AG04450 (cell line): ENCODE measurements around the gene AP2A2. TPM values are rescaled to one million over a fixed set of nuclear protein-coding genes. Genes with fewer than 3 reads are reported as not detected.
"Not testable (repeated sequence)": the region's sequence is repeated elsewhere in the genome, so short reads cannot be mapped to it uniquely, and the experiment has no call there.

ENCODE experiments used
- CTCF ChIA-PET: fragments of 300-600, 350-600 bp; formaldehyde crosslinking; extraction: SDS; loops from one replicate; lab custom pipeline; 2022; ENCODE audit warnings: antibody characterized with exemption, inconsistent platforms; lab: Charles Lee
- POLR2A ChIA-PET: fragments of 350-600 bp; formaldehyde crosslinking; extraction: SDS; loops from one replicate; lab custom pipeline; 2021; ENCODE audit warnings: antibody characterized with exemption, inconsistent platforms; lab: Yijun Ruan, JAX
- DNase-seq: peaks from one replicate; pipeline ENCODE4 v3.0.0-alpha.2; 2011; ENCODE audit warnings: low read depth, low spot score
- H3K27ac ChIP-seq: one replicate; pipeline ENCODE4 v1.5.1; 2012; ENCODE audit warnings: low read depth, low read length, control low read depth
- H3K27me3 ChIP-seq: one replicate; pipeline ENCODE4 v1.6.0; 2012; ENCODE audit warnings: low read length; ENCODE audit not compliant: control insufficient read depth, insufficient read depth
- H3K4me3 ChIP-seq: 2 replicates; pipeline ENCODE4 v1.5.1; 2011; ENCODE audit warnings: mild to moderate bottlenecking, low read depth, low read length, control low read depth
- H3K9me3 ChIP-seq: 2 replicates; pipeline ENCODE4 v1.5.1; 2012; ENCODE audit warnings: low read length; ENCODE audit not compliant: control insufficient read depth, insufficient read depth
- polyA plus RNA-seq: library from polyadenylated mRNA; depleted of rRNA; stranded (reverse); fragments of >200 nt; gene quantifications from 2 replicates; pipeline ENCODE4 v1.2.3, GENCODE V29; 2011
- TF ChIP-seq, protein P1 (sequence below): IDR thresholded peaks from 2 replicates; pipeline ENCODE4 v1.5.1; 2011; ENCODE audit warnings: low read depth, low read length, control low read depth, inconsistent platforms

AP2A2 gene
- polyA plus RNA-seq, 1 experiment = 54.2 TPM

- H3K9me3 ChIP-seq = peaks cover 22% of the 10 kb centered on the region
- no peak overlapping the region for H3K4me3 ChIP-seq
- CTCF ChIA-PET = no interaction called here
- POLR2A ChIA-PET = no interaction called here
- no peaks in the 10 kb centered on the region for H3K27me3 ChIP-seq
- H3K27ac ChIP-seq = no peak overlapping the region
- DNase-seq = no peak
- TF ChIP-seq, protein P1, sequence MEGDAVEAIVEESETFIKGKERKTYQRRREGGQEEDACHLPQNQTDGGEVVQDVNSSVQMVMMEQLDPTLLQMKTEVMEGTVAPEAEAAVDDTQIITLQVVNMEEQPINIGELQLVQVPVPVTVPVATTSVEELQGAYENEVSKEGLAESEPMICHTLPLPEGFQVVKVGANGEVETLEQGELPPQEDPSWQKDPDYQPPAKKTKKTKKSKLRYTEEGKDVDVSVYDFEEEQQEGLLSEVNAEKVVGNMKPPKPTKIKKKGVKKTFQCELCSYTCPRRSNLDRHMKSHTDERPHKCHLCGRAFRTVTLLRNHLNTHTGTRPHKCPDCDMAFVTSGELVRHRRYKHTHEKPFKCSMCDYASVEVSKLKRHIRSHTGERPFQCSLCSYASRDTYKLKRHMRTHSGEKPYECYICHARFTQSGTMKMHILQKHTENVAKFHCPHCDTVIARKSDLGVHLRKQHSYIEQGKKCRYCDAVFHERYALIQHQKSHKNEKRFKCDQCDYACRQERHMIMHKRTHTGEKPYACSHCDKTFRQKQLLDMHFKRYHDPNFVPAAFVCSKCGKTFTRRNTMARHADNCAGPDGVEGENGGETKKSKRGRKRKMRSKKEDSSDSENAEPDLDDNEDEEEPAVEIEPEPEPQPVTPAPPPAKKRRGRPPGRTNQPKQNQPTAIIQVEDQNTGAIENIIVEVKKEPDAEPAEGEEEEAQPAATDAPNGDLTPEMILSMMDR = no peak
Observed at GRCh38 chr11:1014276-1014675, 88.6 kb downstream of the AP2A2 start.

GRCh38 chr11:1015064-1015463 is 89.4 kb downstream of the AP2A2 start:
- TF ChIP-seq, protein P1 = no peak
- ChIA-PET CTCF (no interaction called here), POLR2A (interaction anchor here (0.6 kb wide), 1 partner anchor 32 kb away, joined by 7 read pairs; no protein-coding TSS in a partner anchor)

DNA sequence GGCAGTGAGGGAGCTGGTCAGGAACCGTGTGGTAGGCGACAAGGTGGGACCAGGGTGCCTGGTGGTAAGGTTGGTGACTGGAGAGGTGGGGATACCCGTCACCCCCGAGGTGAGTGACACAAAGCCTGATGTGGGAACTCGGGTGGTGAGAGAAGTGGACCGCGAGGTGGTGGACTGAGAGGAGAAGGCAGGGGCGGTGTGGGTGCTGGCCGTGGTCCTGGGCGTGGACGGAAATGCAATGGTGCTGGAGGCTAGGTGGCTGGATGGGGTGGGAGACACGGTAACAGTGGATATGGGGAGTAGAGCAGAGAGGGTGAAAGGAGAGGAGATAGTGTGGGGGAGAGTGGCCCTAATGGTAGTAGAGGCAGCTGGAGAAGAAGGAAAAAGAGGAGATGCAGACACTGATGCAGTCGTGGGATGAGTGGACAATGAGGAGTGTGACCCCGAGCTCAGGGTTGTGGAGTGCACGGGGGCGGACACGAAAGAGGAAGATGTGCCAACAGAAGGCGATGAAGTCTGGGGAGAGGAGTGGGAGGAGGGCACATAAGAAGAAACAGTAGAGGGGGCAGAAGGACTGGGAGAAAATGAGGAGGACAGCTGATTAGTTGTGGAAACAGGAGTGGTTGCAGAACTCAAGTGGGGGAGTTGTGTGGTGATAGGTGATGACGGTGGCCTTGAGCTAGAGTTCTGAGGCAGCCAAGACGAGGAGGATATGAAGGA is 90.3 kb downstream of the AP2A2 start:
- H3K9me3 ChIP-seq = peaks cover 22% of the 10 kb centered on the region
- CTCF ChIA-PET = no interaction called here

More at GRCh38 chr11:1015064-1015463, 89.4 kb downstream of the AP2A2 start:
- Histone ChIP-seq H3K27me3 (no peaks in the 10 kb centered on the region), H3K4me3 (no peak overlapping the region), H3K27ac (no peak overlapping the region), H3K9me3 (peaks cover 22% of the 10 kb centered on the region)
- no peak for DNase-seq

GRCh38 chr11:1016610-1017126 is 91.0 kb downstream of the AP2A2 start:
- DNase-seq, CTCF ChIA-PET: not testable (repeated sequence)
- POLR2A ChIA-PET = interaction anchor here (0.7 kb wide), 1 partner anchor 12 kb away, joined by 3 read pairs; no protein-coding TSS in a partner anchor

More for the DNA sequence above, 90.3 kb downstream of the AP2A2 start:
- Histone ChIP-seq H3K27me3 (no peaks in the 10 kb centered on the region), H3K4me3 (no peak overlapping the region), H3K27ac (no peak overlapping the region)
- DNase-seq = no peak
- TF ChIP-seq, protein P1 = no peak
- POLR2A ChIA-PET = interaction anchor here (0.6 kb wide), 1 partner anchor 31 kb away, joined by 7 read pairs; no protein-coding TSS in a partner anchor

DNA sequence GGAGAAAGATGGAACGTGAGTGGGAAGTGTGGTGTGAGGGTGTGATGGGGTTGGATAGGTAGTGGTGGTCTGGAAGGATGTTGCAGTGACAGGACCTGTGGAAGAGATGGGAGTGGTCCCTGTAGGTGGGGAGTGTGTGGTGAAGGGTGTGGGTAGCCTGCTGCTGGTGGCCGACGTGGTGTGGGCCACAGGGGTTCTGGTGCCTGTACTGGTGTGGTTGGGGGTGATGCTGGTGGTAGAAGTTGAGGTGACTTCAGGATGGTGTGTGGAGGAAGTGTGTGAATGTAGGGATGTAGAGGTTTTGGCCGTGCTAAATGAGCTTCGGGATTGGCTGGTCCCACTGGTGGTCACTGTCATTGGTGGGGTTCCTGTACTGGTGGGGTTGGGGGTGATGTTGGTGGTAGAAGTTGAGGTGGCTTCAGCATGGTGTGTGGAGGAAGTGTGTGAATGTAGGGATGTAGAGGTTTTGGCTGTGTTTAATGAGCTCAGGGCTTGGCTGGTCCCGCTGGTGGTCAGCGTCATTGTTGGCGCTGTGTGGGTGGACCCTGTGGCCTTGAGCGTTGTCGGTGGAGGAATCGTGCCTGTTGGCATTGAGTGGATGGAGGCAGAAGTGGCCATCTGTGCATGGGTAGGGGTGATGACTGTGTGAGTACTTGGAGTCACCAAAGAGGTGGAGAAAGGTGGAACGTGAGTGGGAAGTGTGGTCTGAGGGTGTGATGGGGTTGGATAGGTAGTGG is 91.8 kb downstream of the AP2A2 start:
- Histone ChIP-seq H3K27ac (no peak overlapping the region), H3K9me3 (peaks cover 22% of the 10 kb centered on the region), H3K27me3 (no peaks in the 10 kb centered on the region), H3K4me3 (no peak overlapping the region)
- POLR2A ChIA-PET = interaction anchor here (0.7 kb wide), 1 partner anchor 12 kb away, joined by 3 read pairs; no protein-coding TSS in a partner anchor
- DNase-seq = no peak
- TF ChIP-seq, protein P1 = no peak
- CTCF ChIA-PET = interaction anchor here (0.6 kb wide), 1 partner anchor 99 kb away, joined by 5 read pairs; no protein-coding TSS in a partner anchor

More at GRCh38 chr11:1016610-1017126, 91.0 kb downstream of the AP2A2 start:
- H3K4me3 ChIP-seq, H3K27me3 ChIP-seq, H3K27ac ChIP-seq: not testable (repeated sequence)
- peaks cover 22% of the 10 kb centered on the region for H3K9me3 ChIP-seq
